ENCODE data around the gene BANK1. TPM values are rescaled to one million over a fixed set of nuclear protein-coding genes. Genes with fewer than 3 reads are reported as not detected.

Gene BANK1
- total RNA-seq, 1 experiment from 2014 or later, result not detected

DNA sequence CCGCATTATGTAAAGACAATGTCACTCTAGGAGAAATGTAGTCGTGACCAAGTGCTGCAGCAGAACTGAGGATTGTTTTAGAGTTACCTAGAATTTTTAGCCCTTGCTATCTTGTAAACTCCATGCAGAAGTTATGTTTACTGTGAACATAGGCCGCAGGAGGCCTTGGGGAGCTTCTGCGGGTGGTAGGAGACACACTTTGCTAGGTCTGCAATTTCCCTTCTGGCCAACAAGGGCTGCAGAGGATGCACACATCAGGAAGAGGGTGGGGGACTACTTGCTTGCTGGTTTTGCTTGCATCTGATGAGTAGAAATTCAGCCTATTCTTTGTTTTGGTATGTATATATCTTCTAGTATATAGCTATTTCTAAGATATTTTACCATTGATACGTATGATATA lies 23.1 kb downstream of the BANK1 start:
- no peak for DNase-seq (ENCODE audit: low read depth)

DNA sequence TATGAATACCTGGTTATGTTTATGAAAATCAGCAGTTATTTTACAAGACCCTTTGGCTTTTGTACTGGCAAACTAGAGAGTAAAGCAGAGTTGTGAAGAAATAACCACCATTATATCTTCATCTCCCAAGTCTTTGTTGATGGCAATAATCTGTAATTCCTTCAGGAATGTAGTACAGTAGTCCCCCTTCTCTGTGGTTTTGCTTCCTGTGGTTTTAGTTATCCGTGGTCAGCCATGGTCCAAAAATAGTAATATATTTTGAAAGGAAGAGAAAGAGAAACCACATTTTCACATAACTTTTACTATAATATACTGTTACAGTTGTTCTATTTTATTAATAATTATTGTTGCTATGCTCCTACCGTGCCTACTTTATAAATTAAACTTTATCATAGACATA lies 27.8 kb downstream of the BANK1 start:
- peak; percentile 77 for DNase-seq (ENCODE audit: low read depth)

DNA sequence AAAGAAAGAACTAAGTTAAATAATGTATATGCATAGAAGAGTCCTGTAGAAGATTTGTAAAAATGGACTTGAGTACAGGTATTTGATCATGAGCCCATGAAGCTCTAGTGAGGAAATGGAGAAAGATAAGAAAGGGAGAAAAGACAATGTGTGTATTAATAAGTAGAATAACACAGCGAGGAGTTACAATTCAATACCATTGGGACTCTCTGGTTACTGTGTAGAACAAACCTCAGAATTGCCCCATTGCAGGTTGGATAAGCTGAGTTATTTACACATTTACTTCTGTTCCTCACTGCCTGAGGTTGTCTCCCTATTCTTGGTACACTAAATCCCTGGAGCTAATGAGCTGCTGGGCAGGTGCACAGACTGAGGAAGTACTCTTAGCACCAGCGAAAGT lies 33.3 kb downstream of the BANK1 start:
- no peak for DNase-seq (ENCODE audit: low read depth)

GRCh38 chr4:101824500-101824899 lies 34.0 kb downstream of the BANK1 start:
- no peak for DNase-seq (ENCODE audit: low read depth)

DNA sequence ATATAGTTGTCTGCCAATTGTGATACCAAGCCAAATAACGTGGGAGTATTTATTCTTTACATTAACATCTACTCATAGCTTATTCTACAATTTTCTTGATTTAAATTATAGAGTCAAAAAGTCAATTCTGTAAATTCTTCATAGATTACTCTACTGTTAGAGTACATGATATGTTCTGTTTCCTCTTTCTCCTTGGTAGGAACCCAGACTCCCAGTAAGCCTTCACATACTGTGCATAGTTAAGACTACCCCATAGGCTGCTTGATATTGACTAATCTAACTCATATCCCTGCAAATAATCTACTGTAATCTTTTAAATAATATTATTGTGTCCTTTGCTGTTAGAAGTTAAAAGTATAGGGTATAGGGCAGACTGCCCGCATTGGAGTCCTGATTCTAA lies 35.4 kb downstream of the BANK1 start:
- DNase-seq (ENCODE audit: low read depth), result no peak

GRCh38 chr4:101831816-101832215 lies 41.3 kb downstream of the BANK1 start:
- DNase-seq (ENCODE audit: low read depth), result no peak

- no peak for DNase-seq (ENCODE audit: low read depth)
Observed at GRCh38 chr4:101833480-101833879, 43.0 kb downstream of the BANK1 start.

- peak; percentile 80 for DNase-seq (ENCODE audit: low read depth)
Observed at GRCh38 chr4:101835121-101835904, 44.8 kb downstream of the BANK1 start.

DNA sequence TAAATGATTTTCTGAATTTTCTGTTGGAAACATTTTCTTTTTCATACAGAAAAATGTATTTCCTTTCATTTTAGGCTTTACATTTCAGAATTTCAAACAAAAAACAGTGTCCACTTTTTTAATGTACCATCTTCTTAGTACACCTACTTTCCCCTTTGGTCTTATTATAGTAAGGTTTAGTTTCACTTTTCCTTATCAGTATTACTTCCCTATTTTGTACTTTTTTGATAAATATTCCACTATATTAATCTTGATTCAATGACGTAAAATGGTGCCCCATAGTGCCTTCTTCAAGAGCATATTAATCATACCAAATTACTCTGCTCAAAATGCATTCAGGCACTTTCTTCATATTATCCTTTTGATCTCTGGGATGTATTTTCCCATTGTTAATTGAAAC lies 52.5 kb downstream of the BANK1 start:
- no peak for DNase-seq (ENCODE audit: low read depth)

DNA sequence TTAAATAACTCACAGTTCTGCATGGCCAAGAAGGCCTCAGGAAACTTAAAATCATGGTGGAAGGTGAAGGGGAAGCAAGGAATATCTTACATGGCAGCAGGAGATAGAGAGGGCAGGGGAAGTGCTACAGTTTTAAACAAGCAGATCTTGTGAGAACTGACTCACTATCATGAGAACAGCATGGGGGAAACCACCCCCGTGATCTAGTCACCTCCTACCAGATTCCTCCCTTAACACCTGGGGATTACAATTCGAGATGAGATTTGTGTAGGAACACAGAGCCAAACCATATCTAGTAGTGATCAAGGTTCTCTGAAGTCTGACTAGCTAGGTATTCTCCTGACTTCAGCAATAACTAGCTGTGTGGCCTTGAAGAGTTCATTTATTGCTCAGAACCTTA lies 56.0 kb downstream of the BANK1 start:
- no peak for DNase-seq (ENCODE audit: low read depth)

- no peak for DNase-seq (ENCODE audit: low read depth)
Observed at GRCh38 chr4:101850698-101851097, 60.2 kb downstream of the BANK1 start.

DNA sequence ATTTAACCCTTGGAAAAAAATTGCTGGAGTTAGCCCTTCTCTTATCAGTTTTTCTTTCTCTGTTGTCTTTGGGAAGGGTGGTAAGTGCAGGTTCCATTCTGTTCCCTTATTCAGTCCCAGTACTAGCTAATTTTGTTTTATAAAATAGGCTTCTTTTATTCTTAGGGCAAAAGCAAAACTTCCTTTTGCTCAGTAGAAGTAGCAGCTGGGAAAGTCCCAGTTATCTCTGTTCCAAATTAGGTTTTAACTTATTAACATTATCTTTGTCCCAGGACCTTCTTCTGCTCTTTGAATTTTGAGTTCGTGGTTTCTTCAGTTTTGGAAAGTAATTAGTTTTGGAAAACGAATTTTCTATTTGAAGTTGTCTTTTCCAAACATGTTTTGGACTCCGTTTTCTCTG lies 61.1 kb downstream of the BANK1 start:
- DNase-seq (ENCODE audit: low read depth), result no peak

- no peak for DNase-seq (ENCODE audit: low read depth)
Observed at GRCh38 chr4:101853028-101853427, 62.5 kb downstream of the BANK1 start.

- peak; percentile 30 for DNase-seq (ENCODE audit: low read depth)
Observed at GRCh38 chr4:101853691-101854090, 63.2 kb downstream of the BANK1 start.

GRCh38 chr4:101855239-101855638 lies 64.7 kb downstream of the BANK1 start:
- DNase-seq (ENCODE audit: low read depth), result no peak

- no peak for DNase-seq (ENCODE audit: low read depth)
Observed at GRCh38 chr4:101856149-101856548, 65.6 kb downstream of the BANK1 start.

DNA sequence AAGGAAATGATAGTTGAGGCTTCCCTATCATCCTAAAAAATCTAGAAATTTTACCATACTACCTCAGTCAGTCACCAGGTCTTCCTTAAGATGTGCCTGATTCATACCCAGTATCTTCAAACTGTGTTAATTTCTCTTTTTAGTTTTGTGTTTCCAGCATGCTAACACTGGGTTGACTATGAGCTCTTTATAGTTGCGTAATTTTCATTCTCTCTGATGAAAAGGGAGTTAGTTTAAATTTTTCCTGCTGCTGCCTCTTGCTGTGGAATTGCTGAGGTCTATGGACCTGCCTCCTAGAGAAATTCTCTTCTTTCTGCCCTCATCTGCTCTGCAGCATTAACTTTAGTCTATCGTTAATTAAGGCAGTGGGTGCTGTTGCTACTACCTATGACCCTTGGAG lies 66.6 kb downstream of the BANK1 start:
- DNase-seq (ENCODE audit: low read depth), result no peak

GRCh38 chr4:101858641-101859040 lies 68.1 kb downstream of the BANK1 start:
- DNase-seq (ENCODE audit: low read depth), result no peak

GRCh38 chr4:101862595-101862994 lies 72.1 kb downstream of the BANK1 start:
- no peak for DNase-seq (ENCODE audit: low read depth)

DNA sequence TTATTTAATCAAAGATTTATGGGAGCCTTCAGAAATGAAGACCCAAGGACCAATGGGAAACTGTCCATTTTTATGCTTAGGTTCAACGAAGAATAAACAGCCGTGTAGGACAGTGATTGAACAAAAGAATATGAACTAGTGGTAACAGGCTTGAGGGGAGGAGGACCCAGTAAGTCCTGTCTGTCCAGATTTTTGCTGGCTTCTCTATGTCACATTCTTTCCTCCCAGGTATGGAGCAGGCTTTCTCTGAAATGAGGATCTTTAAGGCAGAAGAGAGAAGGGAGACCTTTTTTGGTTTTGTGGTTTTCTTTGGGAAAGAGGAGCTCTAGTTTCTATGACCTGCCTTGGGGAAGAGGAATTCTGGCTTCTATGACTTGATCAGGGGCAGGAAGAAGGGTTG lies 74.1 kb downstream of the BANK1 start:
- DNase-seq (ENCODE audit: low read depth), result no peak

- DNase-seq (ENCODE audit: low read depth), result peak; percentile 68
Observed at GRCh38 chr4:101865501-101866062, 75.1 kb downstream of the BANK1 start.

DNA sequence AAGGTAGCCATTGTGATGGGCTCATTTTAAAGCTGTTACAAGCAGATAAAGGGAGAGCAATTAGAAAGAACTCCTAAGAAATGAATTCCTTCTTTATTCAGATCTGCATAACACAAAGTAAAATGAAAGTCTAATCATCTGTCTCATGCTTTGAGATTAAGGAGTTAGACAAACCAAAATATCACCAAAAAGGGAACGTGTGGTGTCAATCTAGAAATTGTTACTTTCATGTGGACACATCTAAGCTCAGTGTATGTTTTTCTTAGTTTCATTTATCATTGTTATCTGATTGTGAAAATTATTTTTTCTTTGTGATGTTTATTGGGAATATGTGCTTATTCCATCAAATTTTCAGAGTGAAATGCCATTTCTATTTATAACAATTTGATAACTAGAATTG lies 80.3 kb downstream of the BANK1 start:
- DNase-seq (ENCODE audit: low read depth), result no peak

DNA sequence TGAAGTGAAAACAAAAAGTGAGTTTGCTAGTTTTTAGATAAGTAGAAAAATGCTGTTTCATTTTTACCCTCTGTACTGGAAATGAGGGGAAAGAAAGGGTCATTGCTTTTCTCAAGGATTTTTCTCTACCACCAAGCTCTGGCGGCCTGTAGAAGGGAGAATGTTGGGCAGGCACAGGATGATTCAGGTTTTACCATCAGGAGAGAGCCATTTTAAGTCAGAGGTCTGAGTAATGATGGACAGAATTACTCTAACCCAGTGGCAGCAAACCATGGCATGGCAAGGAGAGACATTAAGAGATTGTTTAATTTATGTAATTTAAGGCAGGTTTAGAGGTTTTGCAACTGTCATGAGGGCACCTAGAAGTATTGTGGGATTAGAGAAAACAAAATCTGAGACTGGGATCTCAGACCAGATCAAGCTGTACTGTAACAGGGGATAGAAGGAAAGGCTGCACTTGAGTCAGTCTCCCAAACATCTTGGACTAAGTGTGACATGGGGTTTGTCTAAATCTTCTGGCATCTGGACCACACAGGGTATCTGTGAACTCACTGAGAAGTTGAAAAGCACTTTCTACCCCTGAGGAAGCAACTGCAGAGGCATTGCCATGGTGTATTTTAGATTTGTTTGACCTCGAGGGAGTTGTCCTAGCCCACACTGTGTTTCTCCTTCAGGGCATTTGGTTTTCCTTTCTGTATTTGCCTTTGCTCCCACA lies 81.6 kb downstream of the BANK1 start:
- DNase-seq (ENCODE audit: low read depth), result no peak
